ENCODE measurements around the gene FAM209B.

GRCh38 chr20:56511926-56512325 is 21.1 kb upstream of the FAM209B start:
- no peak for TF ChIP-seq EP300 (IDR thresholded peaks at IDR 0.05; ENCODE audit: borderline replicate concordance)
- no peak for TF ChIP-seq RAD21 (IDR thresholded peaks at IDR 0.05; ENCODE audit: low read depth)
- no peak for TF ChIP-seq TAF1 (IDR thresholded peaks at IDR 0.05; ENCODE audit: low read depth)
- no peak for TF ChIP-seq CREB1 (IDR thresholded peaks at IDR 0.05; ENCODE audit: low read depth)
- TF ChIP-seq CEBPB (IDR thresholded peaks at IDR 0.05), result no peak
- TF ChIP-seq MAX (IDR thresholded peaks at IDR 0.05), result no peak
- TF ChIP-seq EGR1 (IDR thresholded peaks at IDR 0.05), result no peak
- no peak for TF ChIP-seq TEAD4 (IDR thresholded peaks at IDR 0.05)
- TF ChIP-seq REST (IDR thresholded peaks at IDR 0.05; ENCODE audit: low read depth), result no peak
- TF ChIP-seq ZBTB7A (IDR thresholded peaks at IDR 0.05; ENCODE audit: low read depth), result no peak
- TF ChIP-seq USF1 (IDR thresholded peaks at IDR 0.05), result no peak
- no peak for TF ChIP-seq FOXM1 (IDR thresholded peaks at IDR 0.05; ENCODE audit: borderline replicate concordance, low read depth)
- no peak for TF ChIP-seq TCF12 (IDR thresholded peaks at IDR 0.05; ENCODE audit: low read depth)
- TF ChIP-seq NFIC (IDR thresholded peaks at IDR 0.05), result no peak

Data from Ishikawa (cell line).